ENCODE data around the gene FHAD1.

DNA sequence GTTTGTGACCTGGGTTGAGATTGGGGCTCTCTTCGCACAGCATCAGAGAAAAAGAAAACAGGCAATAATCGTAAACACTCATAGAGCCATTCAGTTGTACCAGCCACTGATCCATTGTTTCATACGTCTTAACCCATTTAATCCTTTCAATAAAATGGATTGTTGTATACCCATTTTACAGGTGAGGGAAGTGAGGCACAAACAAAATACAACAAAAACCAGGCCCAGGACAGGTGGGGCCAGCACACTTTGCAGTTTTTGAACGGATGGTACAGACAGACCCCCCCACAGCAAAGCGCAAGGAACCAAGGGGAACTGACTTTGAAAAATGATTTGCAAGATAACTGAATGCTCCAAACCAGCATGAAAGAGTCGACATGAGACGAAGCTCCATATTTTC is 4.3 kb upstream of the FHAD1 start:
- TF ChIP-seq, protein P1, sequence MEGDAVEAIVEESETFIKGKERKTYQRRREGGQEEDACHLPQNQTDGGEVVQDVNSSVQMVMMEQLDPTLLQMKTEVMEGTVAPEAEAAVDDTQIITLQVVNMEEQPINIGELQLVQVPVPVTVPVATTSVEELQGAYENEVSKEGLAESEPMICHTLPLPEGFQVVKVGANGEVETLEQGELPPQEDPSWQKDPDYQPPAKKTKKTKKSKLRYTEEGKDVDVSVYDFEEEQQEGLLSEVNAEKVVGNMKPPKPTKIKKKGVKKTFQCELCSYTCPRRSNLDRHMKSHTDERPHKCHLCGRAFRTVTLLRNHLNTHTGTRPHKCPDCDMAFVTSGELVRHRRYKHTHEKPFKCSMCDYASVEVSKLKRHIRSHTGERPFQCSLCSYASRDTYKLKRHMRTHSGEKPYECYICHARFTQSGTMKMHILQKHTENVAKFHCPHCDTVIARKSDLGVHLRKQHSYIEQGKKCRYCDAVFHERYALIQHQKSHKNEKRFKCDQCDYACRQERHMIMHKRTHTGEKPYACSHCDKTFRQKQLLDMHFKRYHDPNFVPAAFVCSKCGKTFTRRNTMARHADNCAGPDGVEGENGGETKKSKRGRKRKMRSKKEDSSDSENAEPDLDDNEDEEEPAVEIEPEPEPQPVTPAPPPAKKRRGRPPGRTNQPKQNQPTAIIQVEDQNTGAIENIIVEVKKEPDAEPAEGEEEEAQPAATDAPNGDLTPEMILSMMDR (conservative IDR thresholded peaks at IDR 0.05; ENCODE audit: low read depth, low read length) = no peak
- no peak for TF ChIP-seq EZH2 (IDR thresholded peaks at IDR 0.05; ENCODE audit: borderline replicate concordance, low read depth, low read length, poor library complexity, severe bottlenecking)
